H1 (cell line): Measurements from ENCODE around the gene ERO1B. TPM values are rescaled to one million over a fixed set of nuclear protein-coding genes. Genes with fewer than 3 reads are reported as not detected.

Source experiments
- CTCF ChIA-PET: fragments of 300-600 bp; sonication (Branson Sonifier 250); formaldehyde crosslinking; loops from one replicate; lab custom pipeline; 2021; ENCODE audit not compliant: partially characterized antibody; lab: Charles Lee
- POLR2A ChIA-PET: fragments of 300-600 bp; sonication (Branson Sonifier 250); formaldehyde crosslinking; loops from one replicate; lab custom pipeline; 2021; ENCODE audit warnings: inconsistent platforms; ENCODE audit not compliant: partially characterized antibody; lab: Charles Lee
- DNase-seq, 2 experiments: peaks; one replicate each; pipeline versions ENCODE4 v3.0.0 to v3.0.0-alpha.2; 2010 to 2022; ENCODE audit warnings: low spot score in 2 of 2, low read depth in 1 of 2, mixed read lengths in 1 of 2
- FAIRE-seq: peaks from 2 replicates; lab custom pipeline; 2011; peaks lifted over from hg19 to GRCh38; lab: Jason Lieb, UNC
- H2AFZ ChIP-seq: 2 replicates; pipeline ENCODE4 v1.8.1; 2012; ENCODE audit warnings: low read length, inconsistent platforms
- H2AK5ac ChIP-seq: 2 replicates; pipeline ENCODE4 v1.6.1; 2013; ENCODE audit warnings: low read depth, low read length
- H2BK120ac ChIP-seq: replicated peaks from 2 replicates; pipeline ENCODE3; 2013; ENCODE audit warnings: low read depth, low read length, inconsistent platforms
- H2BK12ac ChIP-seq: 2 replicates; pipeline ENCODE4 v1.6.1; 2013; ENCODE audit warnings: low read depth, low read length
- H2BK15ac ChIP-seq: 2 replicates; pipeline ENCODE4 v1.6.1; 2013; ENCODE audit warnings: low read length
- H2BK20ac ChIP-seq: 2 replicates; pipeline ENCODE4 v1.6.1; 2013; ENCODE audit warnings: low read length
- H2BK5ac ChIP-seq: 2 replicates; pipeline ENCODE4 v1.6.1; 2013; ENCODE audit warnings: low read depth, low read length
- H3K14ac ChIP-seq: 2 replicates; pipeline ENCODE4 v1.6.1; 2013; ENCODE audit warnings: inconsistent platforms; ENCODE audit not compliant: insufficient read length
- H3K18ac ChIP-seq: 2 replicates; pipeline ENCODE4 v1.6.1; 2013; ENCODE audit warnings: low read length; ENCODE audit errors: extremely low read depth
- H3K23ac ChIP-seq: 2 replicates; pipeline ENCODE4 v1.6.1; 2013; ENCODE audit warnings: inconsistent platforms; ENCODE audit not compliant: insufficient read length
- H3K23me2 ChIP-seq: 2 replicates; pipeline ENCODE4 v1.6.1; 2013; ENCODE audit warnings: low read depth, low read length
- H3K27ac ChIP-seq: 2 replicates; pipeline ENCODE4 v1.6.1; 2011; ENCODE audit warnings: low read depth, low read length, inconsistent platforms
- H3K27me3 ChIP-seq, 4 experiments: replicated peaks in 1 of 4; 1 replicate in 1 of 4; 2 replicates in 3 of 4; pipeline versions ENCODE4 v1.6.1 to v1.8.1; 2011 to 2013; ENCODE audit warnings: low read length in 3 of 4, mild to moderate bottlenecking in 3 of 4, inconsistent platforms in 2 of 4, mixed read lengths in 2 of 4, moderate library complexity in 1 of 4; ENCODE audit not compliant: control insufficient read depth in 3 of 4, insufficient read depth in 3 of 4; ENCODE audit errors: extremely low read depth in 1 of 4
- H3K36me3 ChIP-seq, 4 experiments: 2 replicates each; pipeline versions ENCODE4 v1.6.1 to v1.8.1; 2011 to 2013; ENCODE audit warnings: mild to moderate bottlenecking in 4 of 4, low read length in 3 of 4, moderate library complexity in 2 of 4, control low read depth in 1 of 4, inconsistent platforms in 1 of 4; ENCODE audit not compliant: insufficient read depth in 4 of 4, control insufficient read depth in 2 of 4
- H3K4ac ChIP-seq: replicated peaks from 2 replicates; pipeline ENCODE3; 2013; ENCODE audit warnings: low read length, low read depth, mixed read lengths, inconsistent platforms; ENCODE audit not compliant: insufficient read length
- H3K4me1 ChIP-seq, 4 experiments: replicated peaks in 1 of 4; 1 replicate in 1 of 4; 2 replicates in 3 of 4; pipeline versions ENCODE4 v1.6.1 to v1.8.1; 2011 to 2013; ENCODE audit warnings: low read length in 3 of 4, inconsistent platforms in 2 of 4, mixed read lengths in 1 of 4; ENCODE audit not compliant: insufficient read depth in 4 of 4, control insufficient read depth in 3 of 4
- H3K4me2 ChIP-seq, 2 experiments: 2 replicates each; pipeline versions ENCODE4 v1.6.1 to v1.8.1; 2011 to 2013; ENCODE audit warnings: low read depth in 2 of 2, low read length in 2 of 2, control low read depth in 1 of 2, inconsistent platforms in 1 of 2, mild to moderate bottlenecking in 1 of 2; ENCODE audit not compliant: insufficient read depth in 1 of 2
- H3K4me3 ChIP-seq, 4 experiments: fragments of 200-600, 300-600 bp in 1 of 4; sonication (generic), shearing (Covaris generic), sonication (Bioruptor Twin) in 1 of 4; 2 replicates each; pipeline versions ENCODE4 v1.5.1 to v1.8.1; 2011 to 2016; ENCODE audit warnings: low read length in 4 of 4, low read depth in 3 of 4, control low read depth in 2 of 4, inconsistent platforms in 2 of 4, mild to moderate bottlenecking in 2 of 4, mixed read lengths in 1 of 4, moderate library complexity in 1 of 4; ENCODE audit not compliant: insufficient read depth in 2 of 4; ENCODE audit errors: extremely low read depth in 1 of 4
- H3K56ac ChIP-seq: replicated peaks from 2 replicates; pipeline ENCODE3; 2013; ENCODE audit warnings: low read depth, mild to moderate bottlenecking, mixed read lengths, low read length, inconsistent platforms; ENCODE audit not compliant: insufficient read length
- H3K79me1 ChIP-seq: 2 replicates; pipeline ENCODE4 v1.6.1; 2013; ENCODE audit warnings: low read depth, low read length, control low read depth
- H3K79me2 ChIP-seq, 2 experiments: 2 replicates each; pipeline versions ENCODE4 v1.6.1 to v1.8.1; 2012 to 2013; ENCODE audit warnings: low read length in 2 of 2, mild to moderate bottlenecking in 2 of 2, inconsistent platforms in 1 of 2; ENCODE audit not compliant: insufficient read depth in 2 of 2, control insufficient read depth in 1 of 2
- H3K9ac ChIP-seq, 4 experiments: replicated peaks in 1 of 4; 1 replicate in 1 of 4; 2 replicates in 3 of 4; pipeline versions ENCODE4 v1.6.1 to v1.8.1; 2011 to 2013; ENCODE audit warnings: low read depth in 3 of 4, low read length in 3 of 4, control low read depth in 2 of 4, mild to moderate bottlenecking in 2 of 4, moderate library complexity in 2 of 4, inconsistent platforms in 1 of 4; ENCODE audit errors: extremely low read depth in 1 of 4
- H3K9me3 ChIP-seq, 2 experiments: 2 replicates each; pipeline versions ENCODE4 v1.6.1 to v1.8.1; 2012 to 2013; ENCODE audit warnings: mild to moderate bottlenecking in 2 of 2, moderate library complexity in 2 of 2, control low read depth in 1 of 2, inconsistent platforms in 1 of 2, low read depth in 1 of 2, low read length in 1 of 2, mixed read lengths in 1 of 2; ENCODE audit not compliant: insufficient read depth in 2 of 2
- H4K20me1 ChIP-seq, 2 experiments: replicated peaks in 1 of 2; 2 replicates each; pipeline versions ENCODE3 to v1.8.1; 2011 to 2013; ENCODE audit warnings: inconsistent platforms in 2 of 2, low read length in 2 of 2, mild to moderate bottlenecking in 1 of 2; ENCODE audit not compliant: insufficient read depth in 2 of 2, control insufficient read depth in 1 of 2
- H4K5ac ChIP-seq: 2 replicates; pipeline ENCODE4 v1.6.1; 2013; ENCODE audit warnings: low read length, low read depth, mixed read lengths, inconsistent platforms; ENCODE audit not compliant: insufficient read length
- H4K8ac ChIP-seq: 2 replicates; pipeline ENCODE4 v1.8.0; 2013; ENCODE audit warnings: mild to moderate bottlenecking, moderate library complexity, low read length, inconsistent platforms; ENCODE audit not compliant: insufficient read depth; ENCODE audit errors: extremely low read depth
- H4K91ac ChIP-seq: replicated peaks from 2 replicates; pipeline ENCODE3; 2013; ENCODE audit warnings: low read length, mixed read lengths, inconsistent platforms; ENCODE audit not compliant: insufficient read length
- FOSL1 ChIP-seq: IDR thresholded peaks from 2 replicates; pipeline ENCODE4 v1.6.1; 2011; ENCODE audit warnings: mild to moderate bottlenecking, low read depth, low read length, moderate library complexity; ENCODE audit not compliant: insufficient read depth
- NRF1 ChIP-seq: IDR thresholded peaks from 2 replicates; pipeline ENCODE4 v1.6.1; 2011; ENCODE audit warnings: mild to moderate bottlenecking, low read depth, low read length, improper control_type of control experiment
- POLR2A ChIP-seq, 2 experiments: IDR thresholded peaks; 1 replicate in 1 of 2; 2 replicates in 1 of 2; pipeline ENCODE4 v1.6.1; 2011; ENCODE audit warnings: low read depth in 2 of 2, low read length in 2 of 2, mild to moderate bottlenecking in 2 of 2; ENCODE audit errors: control extremely low read depth in 1 of 2
- TAF7 ChIP-seq: optimal IDR thresholded peaks from 2 replicates; pipeline ENCODE3; 2011; ENCODE audit warnings: low read depth, mild to moderate bottlenecking, inconsistent platforms, low read length, moderate library complexity, borderline replicate concordance
- WGBS, 2 experiments: shearing (Covaris generic) in 1 of 2; methylation state at CpG; one replicate each; pipeline versions ENCODE4 v1.1.6 to v1.1.7; 2013 to 2015; ENCODE audit warnings: low lambda C conversion rate in 2 of 2, mixed read lengths in 2 of 2, inconsistent platforms in 1 of 2, low coverage in 1 of 2, missing lambda C conversion rate in 1 of 2; ENCODE audit not compliant: insufficient replicate concordance in 2 of 2, insufficient coverage in 1 of 2, insufficient read length in 1 of 2; ENCODE audit errors: extremely low coverage in 1 of 2, missing lambda C conversion rate in 1 of 2; 5-methylcytosine and 5-hydroxymethylcytosine counted together
- polyA plus RNA-seq, 7 experiments: library from polyadenylated mRNA; depleted of rRNA in 3 of 7; stranded (reverse) in 5 of 7; unstranded in 2 of 7; fragments of >200 nt in 5 of 7; fragments of 200-250 nt in 2 of 7; gene quantifications; 1 replicate in 5 of 7; 2 replicates in 1 of 7; 4 replicates in 1 of 7; pipeline versions ENCODE4 v1.2.1 to v1.2.3, GENCODE V29; 2011 to 2013; ENCODE audit warnings: missing spikeins in 2 of 7, mixed read lengths in 2 of 7
- total RNA-seq: library from RNA; stranded (reverse); fragmentation: NEBNext Ultra II Directional; extraction: Animal tissue kit (Norgen Biotek cat#: 25700); gene quantifications from 2 replicates; pipeline ENCODE4 v1.2.1, GENCODE V29; 2021

ERO1B gene
- total and polyA plus RNA-seq, 2 of the 8 experiments (the other 6 are each of a cell fraction or from before 2014, with no cell fraction given) = 0.74 to 5.6 TPM

- WGBS, 2 experiments = 91% methylated on average over 1 of the region's 1 CpG; no CpG with 5 or more reads in 1 of the 2 experiments
- FAIRE-seq (no peak), DNase-seq (no peak)
- Histone ChIP-seq H4K91ac (no peak overlapping the region), H2AK5ac (no peak overlapping the region), H3K4ac (no peak overlapping the region), H3K4me1 (no peaks in the 10 kb centered on the region), H3K18ac (no peak overlapping the region), H4K20me1 (no peaks in the 10 kb centered on the region), H3K14ac (no peak overlapping the region), H2BK5ac (no peak overlapping the region), H2BK12ac (no peak overlapping the region), H3K4me2 (no peak overlapping the region), H2BK15ac (no peak overlapping the region), H3K23ac (no peak overlapping the region), H3K79me1 (no peaks in the 10 kb centered on the region), H2BK20ac (no peak overlapping the region), H3K27ac (no peak overlapping the region), H3K36me3 (no peaks in the 10 kb centered on the region), H4K8ac (no peak overlapping the region), H3K79me2 (no peaks in the 10 kb centered on the region), H2AFZ (no peak overlapping the region), H3K23me2 (no peaks in the 10 kb centered on the region), H3K4me3 (no peak overlapping the region), H3K9ac (no peak overlapping the region), H4K5ac (no peak overlapping the region), H3K27me3 (no peaks in the 10 kb centered on the region), H2BK120ac (no peak overlapping the region), H3K56ac (no peak overlapping the region), H3K9me3 (no peaks in the 10 kb centered on the region)
- ChIA-PET CTCF (interaction anchor here (0.5 kb wide), 1 partner anchor 105 kb away, joined by 3 read pairs; no protein-coding TSS in a partner anchor), POLR2A (no interaction called here)
- TF ChIP-seq TAF7 (no peak), FOSL1 (no peak), POLR2A (IDR thresholded peaks at IDR 0.05; ENCODE audit: control extremely low read depth in 1 of 2, low read depth in 2 of 2, low read length in 2 of 2) (no peak), NRF1 (no peak)
Observed at GRCh38 chr1:236220473-236220872, 61.3 kb downstream of the ERO1B start.
